Effector memory CD8-positive, alpha-beta T cell (primary cell): Measurements from ENCODE around the gene SPOCK1.

Source experiments
- ATAC-seq: fragments of 150-1000 bp; cut with Tn5 transposase; replicated peaks from 2 replicates; pipeline ENCODE4 v1.10.0; 2021; ENCODE audit warnings: mild to moderate bottlenecking, moderate library complexity
- DNase-seq, 3 experiments: peaks; one replicate each; pipeline ENCODE4 v3.0.0; 2021
- H3K27ac Mint-ChIP-seq, 2 donors: one replicate each; pipeline ENCODE4 v1.8.0; 2022; ENCODE audit warnings: mild to moderate bottlenecking in 2 of 2, mixed read lengths in 2 of 2, moderate library complexity in 2 of 2
- H3K27me3 Mint-ChIP-seq, 2 donors: one replicate each; pipeline ENCODE4 v1.8.0; 2022; ENCODE audit warnings: mixed read lengths in 2 of 2
- H3K36me3 Mint-ChIP-seq: one replicate; pipeline ENCODE4 v1.8.0; 2022; ENCODE audit warnings: mild to moderate bottlenecking, moderate library complexity, mixed read lengths; ENCODE audit not compliant: insufficient read depth
- H3K4me1 Mint-ChIP-seq, 2 donors: one replicate each; pipeline ENCODE4 v1.8.0; 2022; ENCODE audit warnings: low read depth in 2 of 2, mixed read lengths in 2 of 2
- H3K4me3 Mint-ChIP-seq, 2 donors: one replicate each; pipeline ENCODE4 v1.8.0; 2022; ENCODE audit warnings: mild to moderate bottlenecking in 2 of 2, mixed read lengths in 2 of 2, moderate library complexity in 2 of 2
- H3K9me3 Mint-ChIP-seq, 2 donors: one replicate each; pipeline ENCODE4 v1.8.0; 2022; ENCODE audit warnings: mixed read lengths in 2 of 2

SPOCK1 gene

GRCh38 chr5:137186759-137187461, 312.2 kb downstream of the SPOCK1 start:
- DNase-seq: no peak
- Mint-ChIP-seq H3K36me3 (peaks cover 3% of the 10 kb centered on the region), H3K9me3 (peaks cover 4 to 13% of the 10 kb centered on the region in 2 donors), H3K4me3 (no peak overlapping the region), H3K27ac (no peak overlapping the region), H3K27me3 (peaks cover 0 to 9% of the 10 kb centered on the region in 2 donors), H3K4me1 (no peaks in the 10 kb centered on the region)
- ATAC-seq: no peak

GRCh38 chr5:137185193-137185592, 313.9 kb downstream of the SPOCK1 start:
- H3K4me1 Mint-ChIP-seq: no peaks in the 10 kb centered on the region
- no peak overlapping the region for H3K27ac Mint-ChIP-seq
- no peaks in the 10 kb centered on the region for H3K36me3 Mint-ChIP-seq
- H3K4me3 Mint-ChIP-seq: no peak overlapping the region
- DNase-seq: no peak
- H3K9me3 Mint-ChIP-seq: peaks cover 4 to 13% of the 10 kb centered on the region in 2 donors
- peaks cover 0 to 9% of the 10 kb centered on the region in 2 donors for H3K27me3 Mint-ChIP-seq
- no peak for ATAC-seq

DNA sequence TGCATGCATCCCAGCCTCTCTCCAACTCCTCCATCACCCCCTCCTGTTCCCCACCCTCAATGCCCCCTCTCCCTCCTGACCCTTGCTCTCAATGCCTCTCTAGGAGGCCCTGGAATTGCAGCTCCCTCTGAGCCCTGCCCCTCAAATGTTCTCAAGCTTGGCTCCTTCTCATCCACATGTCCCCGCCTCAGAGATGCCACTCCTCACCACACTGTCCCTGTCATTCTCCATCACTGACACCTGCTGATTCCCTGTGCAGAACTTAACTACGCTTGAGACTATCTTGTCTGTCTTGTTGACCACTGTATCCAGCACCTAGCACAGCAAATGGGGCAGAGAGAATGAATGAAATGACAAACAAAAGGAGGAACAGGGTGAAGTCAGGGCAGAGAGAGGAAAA, 314.4 kb downstream of the SPOCK1 start:
- H3K4me3 Mint-ChIP-seq: no peak overlapping the region
- peaks cover 0 to 9% of the 10 kb centered on the region in 2 donors for H3K27me3 Mint-ChIP-seq

GRCh38 chr5:137182576-137182975, 316.6 kb downstream of the SPOCK1 start:
- ATAC-seq: no peak
- no peaks in the 10 kb centered on the region for H3K36me3 Mint-ChIP-seq
- peaks cover 4 to 7% of the 10 kb centered on the region in 2 donors for H3K9me3 Mint-ChIP-seq
- no peak overlapping the region for H3K4me3 Mint-ChIP-seq
- H3K4me1 Mint-ChIP-seq: no peaks in the 10 kb centered on the region
- H3K27me3 Mint-ChIP-seq: peaks cover 0 to 9% of the 10 kb centered on the region in 2 donors
- no peak for DNase-seq
- H3K27ac Mint-ChIP-seq: no peak overlapping the region

More for the DNA sequence above, 314.4 kb downstream of the SPOCK1 start:
- ATAC-seq: no peak
- Mint-ChIP-seq H3K9me3 (peaks cover 4 to 13% of the 10 kb centered on the region in 2 donors), H3K4me1 (no peaks in the 10 kb centered on the region), H3K36me3 (no peaks in the 10 kb centered on the region), H3K27ac (no peak overlapping the region)
- DNase-seq: no peak

GRCh38 chr5:137181667-137182066, 317.5 kb downstream of the SPOCK1 start:
- ATAC-seq (no peak), DNase-seq (no peak)
- Mint-ChIP-seq H3K27ac (no peak overlapping the region), H3K9me3 (peaks cover 0 to 7% of the 10 kb centered on the region in 2 donors), H3K27me3 (peaks cover 0 to 9% of the 10 kb centered on the region in 2 donors), H3K4me3 (no peak overlapping the region), H3K4me1 (no peaks in the 10 kb centered on the region), H3K36me3 (no peaks in the 10 kb centered on the region)

DNA sequence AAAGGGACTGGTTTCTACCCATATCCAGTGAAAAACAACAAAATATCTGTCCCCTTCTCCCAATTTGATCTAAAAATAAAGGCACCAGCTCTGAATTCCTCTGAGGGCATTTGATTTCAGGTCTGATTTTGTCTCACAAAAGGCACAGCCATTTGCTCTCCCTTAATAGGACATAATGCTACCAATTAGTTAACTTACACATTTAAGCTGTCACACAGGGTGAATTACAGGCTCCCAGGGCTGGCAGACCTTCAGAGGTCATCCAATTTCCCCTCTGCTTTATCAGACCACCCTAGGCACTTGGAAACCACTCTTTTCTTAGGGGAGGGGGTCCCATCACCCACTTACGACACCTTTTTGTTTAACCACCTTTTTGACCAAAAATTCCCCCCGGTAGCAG, 319.9 kb downstream of the SPOCK1 start:
- Mint-ChIP-seq H3K4me1 (no peaks in the 10 kb centered on the region), H3K27me3 (peaks cover 7 to 9% of the 10 kb centered on the region in 2 donors), H3K27ac (no peak overlapping the region), H3K4me3 (no peak overlapping the region), H3K9me3 (peaks cover 0 to 7% of the 10 kb centered on the region in 2 donors), H3K36me3 (no peaks in the 10 kb centered on the region)
- ATAC-seq: no peak
- no peak for DNase-seq

DNA sequence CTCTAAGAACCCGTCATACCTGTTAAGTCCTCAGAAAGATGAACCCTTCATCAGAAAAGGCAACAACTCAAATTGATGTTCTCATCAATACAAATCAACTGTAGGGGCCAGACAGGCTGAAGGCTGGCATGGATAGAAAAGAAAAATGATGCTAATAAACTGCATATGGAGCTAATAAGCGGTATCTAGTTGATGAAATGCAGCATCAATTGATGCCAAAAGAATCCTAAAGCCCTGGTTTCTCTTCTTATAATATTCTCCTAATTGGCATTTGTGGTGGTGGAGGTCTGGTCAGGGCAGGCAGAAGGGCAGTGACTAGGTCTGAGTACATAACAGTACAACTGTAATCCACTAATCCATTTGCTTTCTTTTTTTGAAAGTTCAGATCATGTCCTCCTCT, 322.5 kb downstream of the SPOCK1 start:
- no peak overlapping the region for H3K27ac Mint-ChIP-seq
- no peak overlapping the region for H3K4me3 Mint-ChIP-seq
- H3K9me3 Mint-ChIP-seq: peaks cover 0 to 7% of the 10 kb centered on the region in 2 donors
- peaks cover 0 to 9% of the 10 kb centered on the region in 2 donors for H3K27me3 Mint-ChIP-seq
- no peaks in the 10 kb centered on the region for H3K36me3 Mint-ChIP-seq
- no peak for ATAC-seq
- DNase-seq: no peak
- H3K4me1 Mint-ChIP-seq: no peaks in the 10 kb centered on the region

- DNase-seq (no peak), ATAC-seq (no peak)
- Mint-ChIP-seq H3K4me1 (no peaks in the 10 kb centered on the region), H3K4me3 (no peak overlapping the region), H3K27ac (no peak overlapping the region), H3K36me3 (no peaks in the 10 kb centered on the region), H3K9me3 (peaks cover 0 to 7% of the 10 kb centered on the region in 2 donors), H3K27me3 (peaks cover 0 to 9% of the 10 kb centered on the region in 2 donors)
These were observed 323.0 kb downstream of the SPOCK1 start for GRCh38 chr5:137176126-137176525.

DNA sequence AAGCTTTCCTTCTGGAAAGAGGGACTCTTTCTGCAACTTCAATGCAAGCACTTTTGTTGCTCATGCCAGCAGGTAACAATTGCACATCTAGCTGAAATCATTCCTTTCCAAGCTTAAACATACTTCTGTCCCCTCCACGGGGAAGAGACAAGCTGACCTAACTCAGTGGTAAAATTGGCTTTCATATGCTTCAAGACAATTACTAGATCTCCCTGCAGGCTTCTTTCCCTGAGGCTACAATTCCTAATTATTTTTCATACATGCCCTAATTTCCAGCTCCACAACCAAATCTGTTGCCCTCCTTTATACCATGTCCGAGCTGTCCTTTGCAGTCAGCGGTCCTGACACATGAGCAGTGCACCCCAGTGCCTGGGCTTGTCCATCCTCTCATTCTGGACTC, 324.9 kb downstream of the SPOCK1 start:
- Mint-ChIP-seq H3K4me1 (no peaks in the 10 kb centered on the region), H3K4me3 (no peak overlapping the region), H3K27ac (no peak overlapping the region), H3K27me3 (peaks cover 0 to 9% of the 10 kb centered on the region in 2 donors), H3K9me3 (peaks cover 0 to 7% of the 10 kb centered on the region in 2 donors), H3K36me3 (no peaks in the 10 kb centered on the region)
- ATAC-seq (no peak), DNase-seq (no peak)

- no peaks in the 10 kb centered on the region for H3K4me1 Mint-ChIP-seq
- no peak overlapping the region for H3K27ac Mint-ChIP-seq
- peaks cover 0 to 4% of the 10 kb centered on the region in 2 donors for H3K9me3 Mint-ChIP-seq
- H3K36me3 Mint-ChIP-seq: no peaks in the 10 kb centered on the region
- ATAC-seq (no peak), DNase-seq (no peak)
- peaks cover 0 to 9% of the 10 kb centered on the region in 2 donors for H3K27me3 Mint-ChIP-seq
- H3K4me3 Mint-ChIP-seq: no peak overlapping the region
These were observed 326.9 kb downstream of the SPOCK1 start for GRCh38 chr5:137172258-137172657.

GRCh38 chr5:137167187-137167586, 331.9 kb downstream of the SPOCK1 start:
- Mint-ChIP-seq H3K36me3 (no peaks in the 10 kb centered on the region), H3K9me3 (peaks cover 0 to 1% of the 10 kb centered on the region in 2 donors), H3K4me3 (no peak overlapping the region), H3K27me3 (no peaks in the 10 kb centered on the region), H3K27ac (no peak overlapping the region), H3K4me1 (no peaks in the 10 kb centered on the region)
- DNase-seq (no peak), ATAC-seq (no peak)

DNA sequence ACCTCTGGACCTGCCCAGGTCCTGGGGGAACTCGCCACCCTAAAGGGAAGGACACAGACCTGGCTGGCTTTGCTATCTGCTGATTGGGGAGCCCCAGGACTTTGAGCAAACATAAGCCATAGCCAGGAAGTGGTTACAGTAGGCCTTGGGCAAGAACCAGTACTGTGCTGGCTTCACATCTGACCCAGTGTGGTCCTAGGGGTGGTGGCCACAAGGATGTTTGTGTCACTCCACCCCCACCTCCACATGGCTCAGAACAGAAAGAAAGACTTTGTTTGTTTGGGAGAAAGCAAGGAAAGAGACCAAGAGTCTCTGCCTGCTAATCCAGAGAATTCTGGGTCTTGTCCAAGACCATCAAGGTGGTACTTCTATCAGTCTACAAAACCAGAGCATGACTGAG, 334.2 kb downstream of the SPOCK1 start:
- DNase-seq: no peak
- no peak overlapping the region for H3K27ac Mint-ChIP-seq
- no peaks in the 10 kb centered on the region for H3K27me3 Mint-ChIP-seq
- H3K4me1 Mint-ChIP-seq: no peaks in the 10 kb centered on the region
- ATAC-seq: no peak
- H3K36me3 Mint-ChIP-seq: no peaks in the 10 kb centered on the region
- peaks cover 1 to 2% of the 10 kb centered on the region in 2 donors for H3K9me3 Mint-ChIP-seq
- no peak overlapping the region for H3K4me3 Mint-ChIP-seq

GRCh38 chr5:137164536-137164935, 334.6 kb downstream of the SPOCK1 start:
- no peaks in the 10 kb centered on the region for H3K27me3 Mint-ChIP-seq
- ATAC-seq: no peak
- H3K27ac Mint-ChIP-seq: no peak overlapping the region
- no peaks in the 10 kb centered on the region for H3K36me3 Mint-ChIP-seq
- peaks cover 1 to 6% of the 10 kb centered on the region in 2 donors for H3K9me3 Mint-ChIP-seq
- no peaks in the 10 kb centered on the region for H3K4me1 Mint-ChIP-seq
- H3K4me3 Mint-ChIP-seq: no peak overlapping the region
- no peak for DNase-seq

DNA sequence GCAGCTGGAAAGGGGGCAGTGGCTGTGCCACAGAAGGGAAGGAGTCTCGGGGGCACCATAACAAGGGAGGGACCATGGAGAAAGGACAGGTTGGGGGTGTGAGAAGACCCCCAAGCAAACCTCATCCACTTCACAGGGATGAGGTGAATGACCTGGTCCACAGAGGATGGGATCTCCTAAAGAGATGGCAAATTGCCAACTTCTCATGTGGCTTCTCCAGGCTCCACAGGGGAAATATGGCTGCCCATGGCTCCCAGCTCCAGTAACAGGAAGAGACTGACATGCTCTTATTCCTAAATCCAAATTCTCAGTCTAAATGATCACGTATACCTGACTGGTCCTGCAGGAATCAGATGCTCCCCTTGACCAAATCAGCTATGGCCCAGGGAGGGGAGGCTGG, 340.4 kb downstream of the SPOCK1 start:
- Mint-ChIP-seq H3K4me1 (no peaks in the 10 kb centered on the region), H3K4me3 (no peak overlapping the region), H3K27me3 (no peaks in the 10 kb centered on the region), H3K36me3 (no peaks in the 10 kb centered on the region), H3K27ac (no peak overlapping the region), H3K9me3 (peaks cover 4 to 6% of the 10 kb centered on the region in 2 donors)
- ATAC-seq: no peak
- DNase-seq: no peak
